Choroid plexus epithelial cell (primary cell): ENCODE measurements around the gene DENND11.

Source experiments
- DNase-seq: peaks from one replicate; pipeline ENCODE4 v3.0.0-alpha.2; 2010; ENCODE audit warnings: low read depth
- H3K4me3 ChIP-seq: 2 replicates; pipeline ENCODE4 v1.5.1; 2011; ENCODE audit warnings: low read depth, mild to moderate bottlenecking, control low read depth, low read length, moderate library complexity
- CTCF ChIP-seq: conservative IDR thresholded peaks from 2 replicates; pipeline ENCODE4 v1.5.1; 2011; ENCODE audit warnings: low read depth, mild to moderate bottlenecking, control low read depth, inconsistent platforms, low read length, moderate library complexity

DENND11 gene

GRCh38 chr7:141674702-141675101 is 27.3 kb downstream of the DENND11 start:
- no peak for DNase-seq
- TF ChIP-seq CTCF, result peak; percentile 66
- no peak overlapping the region for H3K4me3 ChIP-seq

- H3K4me3 ChIP-seq, result no peak overlapping the region
- DNase-seq, result peak; percentile 12
Measured at GRCh38 chr7:141674171-141674671, 27.7 kb downstream of the DENND11 start.

GRCh38 chr7:141673346-141673745 is 28.6 kb downstream of the DENND11 start:
- no peak for TF ChIP-seq CTCF
- no peak overlapping the region for H3K4me3 ChIP-seq
- DNase-seq, result no peak

More at GRCh38 chr7:141674171-141674671, 27.7 kb downstream of the DENND11 start:
- no peak for TF ChIP-seq CTCF

- H3K4me3 ChIP-seq, result no peak overlapping the region
- no peak for DNase-seq
- no peak for TF ChIP-seq CTCF
Measured at GRCh38 chr7:141671705-141672496, 30.1 kb downstream of the DENND11 start.

- no peak for DNase-seq
- TF ChIP-seq CTCF, result no peak
- no peak overlapping the region for H3K4me3 ChIP-seq
Measured at GRCh38 chr7:141668853-141669252, 33.1 kb downstream of the DENND11 start.

GRCh38 chr7:141666071-141666470 is 35.9 kb downstream of the DENND11 start:
- TF ChIP-seq CTCF, result no peak
- no peak overlapping the region for H3K4me3 ChIP-seq
- DNase-seq, result no peak
